Sigmoid colon (tissue), 4 donors: ENCODE data around the gene NR1I3.

ENCODE experiments used
- CTCF ChIP-seq, 4 experiments: fragments of 450-650 bp in 3 of 4; fragments of 200-600 bp in 1 of 4; IDR thresholded peaks; one replicate each; pipeline ENCODE4 v1.5.1; 2016 to 2019; ENCODE audit warnings: antibody characterized with exemption in 4 of 4, mild to moderate bottlenecking in 3 of 4, moderate library complexity in 2 of 4
- POLR2AphosphoS5 ChIP-seq, 4 donors: sonication (generic); formaldehyde crosslinking; IDR thresholded peaks; one replicate each; pipeline ENCODE4 v1.6.1; 2017; ENCODE audit warnings: antibody characterized with exemption in 4 of 4

- no peak for TF ChIP-seq CTCF (IDR thresholded peaks at IDR 0.05)
- no peak for TF ChIP-seq POLR2AphosphoS5 (IDR thresholded peaks at IDR 0.05)
Observed at GRCh38 chr1:161193561-161194235, 44.3 kb downstream of the NR1I3 start.
